ENCODE results near the gene ZNF223. TPM values are rescaled to one million over a fixed set of nuclear protein-coding genes. Genes with fewer than 3 reads are reported as not detected.

The ZNF223 gene
- total RNA-seq, 1 experiment from 2014 or later, result 4.8 TPM

- Histone ChIP-seq H3K23ac (ENCODE audit: insufficient read length, low read depth, low read length) (no peak overlapping the region), H3K14ac (ENCODE audit: insufficient read depth, low read length) (no peak overlapping the region), H2BK5ac (ENCODE audit: insufficient read length, low read length) (no peak overlapping the region), H4K5ac (ENCODE audit: insufficient read length, low read depth, low read length) (no peak overlapping the region), H2BK15ac (ENCODE audit: low read depth, low read length) (no peak overlapping the region), H3K9me3 (ENCODE audit: control insufficient read depth, low read depth, low read length) (peaks cover 26% of the 10 kb centered on the region), H2AK5ac (ENCODE audit: insufficient read length, low read length) (no peak overlapping the region), H2AFZ (ENCODE audit: low read length) (no peak overlapping the region), H3K4ac (ENCODE audit: low read depth, low read length) (no peak overlapping the region), H3K27ac (ENCODE audit: insufficient read length, low read depth, low read length) (no peak overlapping the region), H4K91ac (ENCODE audit: insufficient read length, low read depth, low read length) (no peak overlapping the region), H3K27me3 (ENCODE audit: insufficient read depth, low read length) (no peaks in the 10 kb centered on the region), H3K79me1 (ENCODE audit: insufficient read depth, low read depth, low read length, poor library complexity, severe bottlenecking) (no peaks in the 10 kb centered on the region), H3K4me2 (ENCODE audit: insufficient read depth, insufficient read length, low read length) (no peak overlapping the region), H2BK12ac (ENCODE audit: insufficient read length, low read depth, low read length) (no peak overlapping the region), H2BK20ac (ENCODE audit: low read depth, low read length, poor library complexity, severe bottlenecking) (no peak overlapping the region), H3K18ac (ENCODE audit: insufficient read length, low read depth, low read length) (no peak overlapping the region), H3K4me1 (ENCODE audit: insufficient read depth, low read length) (no peaks in the 10 kb centered on the region; the same call in 1 of the 2 replicates), H4K20me1 (ENCODE audit: control insufficient read depth, insufficient read depth, insufficient read length) (no peaks in the 10 kb centered on the region), H3K56ac (ENCODE audit: insufficient read length, low read depth, low read length) (no peak overlapping the region), H3T11ph (ENCODE audit: low read length) (no peak overlapping the region), H3K23me2 (ENCODE audit: insufficient read length, low read depth, low read length, poor library complexity, severe bottlenecking) (peaks cover 4% of the 10 kb centered on the region), H2BK120ac (ENCODE audit: low read depth, low read length, poor library complexity, severe bottlenecking) (no peak overlapping the region), H4K8ac (replicated peaks; ENCODE audit: insufficient read length, low read depth, low read length) (no peak overlapping the region), H3K9ac (ENCODE audit: extremely low read depth, insufficient read length, low read length) (no peak overlapping the region), H3K79me2 (ENCODE audit: insufficient read depth, low read length) (no peaks in the 10 kb centered on the region; the same call in 1 of the 2 replicates)
- Mint-ChIP-seq H3K27ac (no peak overlapping the region), H3K4me1 (peaks cover 10 to 14% of the 10 kb centered on the region in 2 experiments), H3K4me3 (no peak overlapping the region), H3K36me3 (ENCODE audit: insufficient read depth in 1 of 3, low read depth in 3 of 3) (peaks cover 41 to 49% (median 46%) of the 10 kb centered on the region in 3 experiments), H3K27me3 (ENCODE audit: low read depth) (peaks cover 2% of the 10 kb centered on the region), H3K9me3 (peaks cover 25 to 56% of the 10 kb centered on the region in 2 experiments)
- DNase-seq, result no peak
- no CpG with 5 or more reads among the region's 1 CpG for WGBS (ENCODE audit: extremely low coverage, insufficient read length, low lambda C conversion rate)
- no peak for TF ChIP-seq CTCF (conservative IDR thresholded peaks at IDR 0.05)
Observed at GRCh38 chr19:44005973-44006372, 45.9 kb upstream of the ZNF223 start.

All from H9 (cell line).